Putamen (tissue), 1 donor: ENCODE results near the gene LRRC4.

Source experiments
- DNase-seq: peaks from one replicate; pipeline ENCODE4 v3.0.0-alpha.2; 2016; ENCODE audit warnings: low spot score

Gene LRRC4

DNA sequence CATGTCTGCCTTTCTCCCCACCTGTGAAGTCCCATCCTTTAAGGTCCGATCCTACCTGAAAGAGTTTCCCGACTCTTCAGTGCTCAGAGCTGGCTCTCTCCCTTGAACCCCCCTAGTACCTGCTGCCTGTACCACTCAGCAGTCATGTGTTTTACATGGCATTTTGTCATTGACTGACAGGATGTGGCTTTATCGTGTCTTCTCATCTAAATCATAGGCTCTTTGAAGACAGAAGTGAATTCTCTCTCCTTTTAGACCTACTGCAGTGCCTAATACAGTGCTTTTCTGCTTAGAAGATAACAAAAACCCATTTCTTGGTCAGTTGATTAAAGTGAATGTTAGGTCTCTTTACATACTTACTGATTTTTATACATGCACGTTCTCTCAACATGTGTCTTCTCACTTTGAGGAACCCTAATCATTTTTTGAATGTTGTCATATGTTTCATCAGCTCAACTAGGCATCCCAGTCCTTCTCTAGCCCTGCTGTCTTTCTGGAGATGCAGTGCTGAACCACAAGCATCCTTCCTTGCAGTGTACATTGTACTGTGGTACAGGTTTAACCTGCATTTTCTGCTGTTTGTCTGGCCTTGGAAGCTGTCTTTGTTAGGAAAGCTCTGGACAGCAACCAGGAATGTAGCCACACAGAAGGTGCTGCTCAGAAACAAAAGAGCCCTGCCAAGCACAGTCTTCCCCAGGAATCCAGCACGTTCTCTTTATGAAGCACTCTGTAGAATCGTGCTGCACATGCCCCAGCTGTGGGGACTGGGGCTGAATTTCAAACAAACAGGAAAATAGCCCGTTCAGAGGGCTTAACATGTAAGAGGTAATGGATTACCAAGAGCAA is 28.1 kb upstream of the LRRC4 start:
- no peak for DNase-seq

DNA sequence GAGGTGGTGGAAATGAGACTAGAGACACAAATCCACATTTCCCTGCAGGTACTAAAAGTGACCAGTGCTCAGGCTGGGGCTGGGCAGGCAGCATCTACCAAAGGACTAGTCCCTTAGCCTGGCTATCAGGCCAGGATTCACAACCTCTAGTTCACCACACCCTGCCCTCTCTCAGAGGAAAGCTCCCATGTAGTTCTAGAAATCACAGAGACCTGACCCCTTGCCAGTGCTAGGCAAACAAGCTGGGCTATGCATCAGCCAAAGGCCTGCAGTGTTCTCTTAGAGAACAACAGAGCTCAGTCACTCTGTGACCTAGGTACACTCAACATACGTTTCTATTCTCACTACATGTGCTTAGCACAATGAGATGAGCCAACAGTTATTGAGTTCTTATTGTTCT is 26.7 kb upstream of the LRRC4 start:
- DNase-seq = no peak

DNA sequence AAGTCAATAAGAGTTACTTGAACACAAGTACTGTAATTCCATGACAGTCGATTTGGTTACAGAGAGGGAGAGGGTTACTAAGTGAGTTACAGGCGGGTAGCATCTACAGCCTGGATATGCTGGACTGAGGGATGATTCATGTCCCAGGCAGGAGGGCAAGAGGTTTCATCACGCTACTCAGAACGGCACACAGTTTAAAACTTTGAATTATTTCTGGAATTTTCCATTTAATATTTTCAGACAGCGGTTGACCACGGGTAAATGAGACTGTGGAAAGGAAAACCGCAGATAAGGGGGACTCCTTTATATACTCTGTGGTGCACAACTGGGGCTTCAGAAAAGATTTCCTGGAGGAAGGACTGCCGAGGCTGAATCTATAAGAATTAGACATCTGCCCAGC is 25.7 kb upstream of the LRRC4 start:
- DNase-seq = no peak

DNA sequence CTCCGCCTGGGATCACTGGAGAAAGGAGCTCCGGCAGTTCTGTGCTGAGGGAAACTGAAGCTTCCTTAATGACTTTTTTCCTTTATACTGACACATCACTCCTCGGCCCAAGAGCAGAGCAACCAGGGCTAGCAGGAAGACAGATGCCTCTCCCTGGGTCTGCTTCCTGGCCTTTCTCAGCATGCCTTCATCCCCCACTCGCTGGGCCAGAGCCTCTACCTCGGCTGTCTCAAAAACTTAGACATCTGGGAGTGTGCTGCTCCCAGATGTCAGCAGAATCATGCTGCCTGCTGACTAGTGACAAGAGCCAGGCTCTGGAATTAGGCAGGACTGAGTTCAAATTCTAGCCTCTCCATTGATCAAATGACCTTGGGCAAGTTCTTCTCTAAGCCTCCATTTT is 24.4 kb upstream of the LRRC4 start:
- DNase-seq = no peak

DNA sequence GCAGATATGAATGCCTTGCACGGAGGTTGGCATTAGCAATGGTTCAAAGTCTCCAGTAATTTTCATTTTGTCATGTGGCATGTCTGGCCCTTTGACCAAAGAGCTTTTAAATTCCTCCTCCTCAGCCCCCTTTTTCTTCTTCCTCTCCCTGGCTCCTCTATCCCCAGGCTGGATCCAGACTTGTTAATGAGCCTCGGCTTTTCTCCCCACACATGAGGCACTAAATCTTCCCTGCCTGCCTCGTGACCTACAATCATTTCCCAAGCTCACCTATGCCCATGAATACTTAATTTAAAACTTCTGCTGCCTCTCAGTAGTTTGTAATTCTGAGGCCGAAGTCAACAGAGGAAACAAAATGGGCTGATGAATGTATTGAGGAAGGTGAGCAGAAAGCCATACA is 23.3 kb upstream of the LRRC4 start:
- DNase-seq = no peak

DNA sequence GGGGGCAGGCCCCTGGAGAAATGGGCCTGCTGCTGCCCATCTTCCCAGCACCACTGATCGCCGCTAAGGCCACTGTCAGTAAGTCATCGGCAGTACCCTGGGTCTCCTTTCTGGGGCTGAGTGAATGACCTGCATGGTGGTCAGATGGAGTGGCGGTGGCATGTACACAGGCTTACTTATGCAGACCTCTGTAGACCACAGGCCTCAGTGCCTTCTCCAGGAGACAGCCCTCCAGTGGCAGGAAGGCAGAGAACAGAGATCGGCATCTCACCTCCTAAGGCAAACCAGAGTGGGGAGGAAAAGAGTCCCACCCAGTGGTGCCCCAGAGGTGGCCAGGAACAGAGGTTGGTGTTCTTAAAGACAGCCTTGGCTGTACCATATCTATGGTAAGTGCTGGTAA is 22.8 kb upstream of the LRRC4 start:
- no peak for DNase-seq

DNA sequence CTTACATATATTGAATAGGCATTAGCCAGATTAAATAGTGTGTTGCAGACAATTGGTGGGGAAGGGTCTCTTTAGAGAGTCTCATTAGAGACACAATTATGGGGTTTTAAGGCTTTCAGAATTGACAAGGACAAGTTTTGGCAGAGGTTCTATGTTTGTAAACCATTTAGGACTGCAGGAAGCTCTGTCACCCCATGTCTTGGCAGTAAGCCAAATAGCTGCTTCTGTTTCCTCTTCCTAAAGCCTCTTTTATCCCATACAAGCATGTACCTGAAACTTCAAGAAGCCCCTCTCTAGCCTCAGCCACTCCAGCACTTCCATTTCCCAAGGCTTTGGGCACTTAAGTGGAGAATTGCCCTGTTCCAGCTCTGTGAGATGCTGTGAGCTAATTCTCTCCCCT is 21.8 kb upstream of the LRRC4 start:
- no peak for DNase-seq

DNA sequence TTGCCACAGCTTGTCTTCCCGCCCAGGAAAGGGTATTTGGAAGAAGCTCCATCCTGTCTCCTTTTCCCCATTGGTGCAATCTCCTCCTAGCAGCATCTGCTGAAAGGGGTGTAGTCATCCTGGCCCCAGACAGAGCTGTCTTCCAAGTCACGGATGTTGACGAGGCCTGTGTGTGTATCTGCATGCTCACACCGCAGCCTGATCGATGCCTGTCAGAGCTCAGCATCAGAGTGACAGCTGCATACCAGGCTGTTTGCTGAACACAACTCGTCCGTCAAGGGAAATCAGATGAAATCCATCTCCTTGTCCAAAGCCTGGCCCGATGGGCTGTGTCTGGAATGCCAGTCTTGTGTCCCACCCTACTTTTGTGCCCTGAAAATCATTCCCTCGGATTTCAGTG is 21.2 kb upstream of the LRRC4 start:
- DNase-seq = no peak

DNA sequence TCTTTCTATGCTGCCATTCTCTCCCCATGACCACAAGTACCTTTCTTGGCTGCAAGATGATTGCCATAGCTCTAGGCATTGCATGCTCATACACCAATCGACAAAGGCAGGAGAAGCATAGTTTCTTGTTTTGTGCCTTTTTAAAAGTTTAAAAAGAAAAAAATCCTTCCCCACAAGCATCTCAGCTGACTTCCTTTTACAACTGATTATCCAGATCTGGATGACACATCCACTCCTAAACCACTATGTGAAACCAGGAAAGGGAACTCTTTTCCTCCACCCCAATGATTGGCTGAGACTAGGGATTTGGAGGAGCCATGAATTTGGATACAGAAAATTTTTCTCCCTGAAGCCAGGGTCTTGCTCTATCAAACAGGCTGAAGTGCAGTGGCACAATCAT is 14.5 kb upstream of the LRRC4 start:
- DNase-seq = no peak

DNA sequence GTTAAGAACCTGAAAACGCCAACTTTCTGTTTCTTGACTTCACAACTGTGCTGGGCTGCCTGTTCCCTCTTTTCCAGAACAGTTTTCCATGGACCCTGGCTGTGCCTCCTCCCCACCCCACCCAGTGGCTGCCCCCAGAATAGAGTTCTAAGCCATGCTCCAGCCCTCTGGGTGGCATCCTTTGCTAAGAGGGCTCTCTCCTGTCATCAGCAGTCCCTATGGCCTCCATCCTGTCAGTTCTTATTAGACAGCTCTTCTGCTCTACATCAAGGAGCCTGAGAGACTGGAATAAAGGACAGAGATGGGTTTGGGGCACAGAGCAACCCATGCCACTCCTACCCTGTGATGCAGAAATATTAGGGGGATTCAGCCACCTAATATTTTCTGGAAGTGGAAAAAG is 13.9 kb upstream of the LRRC4 start:
- DNase-seq = no peak

DNA sequence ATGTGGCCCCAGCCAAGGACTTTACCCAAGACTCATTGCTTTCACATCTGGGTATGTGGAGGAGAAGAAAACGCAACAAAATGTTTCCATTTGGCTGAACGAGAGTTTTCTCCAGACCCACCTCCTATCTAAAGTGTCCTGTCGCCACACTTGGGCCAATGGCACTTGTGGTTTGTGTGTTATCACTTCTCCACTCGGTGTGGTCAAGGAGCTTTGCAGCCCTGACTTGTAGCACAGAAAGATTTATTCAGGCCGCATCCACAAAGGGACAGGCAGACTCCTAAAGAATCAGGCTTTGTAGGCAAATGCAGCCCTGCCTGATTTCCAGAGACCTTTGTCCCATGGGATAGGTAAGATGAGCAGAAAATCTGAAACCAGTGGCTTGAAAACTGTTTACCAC is 12.8 kb upstream of the LRRC4 start:
- no peak for DNase-seq

DNA sequence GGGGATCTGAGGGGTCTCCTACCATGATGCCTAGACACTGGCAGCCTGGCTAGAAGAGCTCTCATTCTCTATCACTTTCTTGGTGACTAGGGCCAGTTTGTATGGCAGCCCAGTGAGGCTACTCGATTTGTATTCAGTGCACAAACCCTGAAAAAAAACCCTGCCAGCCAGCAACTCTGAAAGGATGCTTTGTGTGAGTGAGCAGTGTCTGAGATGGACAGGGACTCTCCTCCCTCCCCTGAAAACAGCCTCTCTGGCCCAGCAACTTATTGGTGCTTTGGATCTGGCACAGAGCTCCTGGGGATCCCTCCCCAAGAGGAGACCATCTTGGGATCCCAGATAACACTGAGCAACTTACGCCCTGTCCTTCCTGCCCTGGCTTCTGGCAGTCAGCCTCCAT is 10.8 kb upstream of the LRRC4 start:
- peak; percentile 95 for DNase-seq

DNA sequence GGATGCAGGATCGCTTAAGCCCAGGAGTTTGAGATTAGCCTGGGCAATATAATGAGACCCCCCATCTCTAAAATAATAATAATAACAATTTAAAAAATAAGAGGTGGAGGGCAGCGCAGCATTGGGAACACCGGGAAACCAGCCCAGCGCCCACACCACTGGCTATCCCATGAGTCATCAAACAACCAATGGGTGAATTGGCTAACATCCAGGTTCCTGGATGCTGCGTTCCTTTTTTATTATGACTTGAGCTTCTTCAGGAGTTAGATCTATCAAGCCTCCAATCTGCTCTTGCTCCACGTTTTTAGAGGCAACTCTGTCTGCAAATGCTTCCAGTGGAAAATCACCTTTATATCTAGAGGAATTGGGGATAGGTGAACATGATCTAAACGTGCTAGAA is 10.0 kb upstream of the LRRC4 start:
- DNase-seq = no peak

DNA sequence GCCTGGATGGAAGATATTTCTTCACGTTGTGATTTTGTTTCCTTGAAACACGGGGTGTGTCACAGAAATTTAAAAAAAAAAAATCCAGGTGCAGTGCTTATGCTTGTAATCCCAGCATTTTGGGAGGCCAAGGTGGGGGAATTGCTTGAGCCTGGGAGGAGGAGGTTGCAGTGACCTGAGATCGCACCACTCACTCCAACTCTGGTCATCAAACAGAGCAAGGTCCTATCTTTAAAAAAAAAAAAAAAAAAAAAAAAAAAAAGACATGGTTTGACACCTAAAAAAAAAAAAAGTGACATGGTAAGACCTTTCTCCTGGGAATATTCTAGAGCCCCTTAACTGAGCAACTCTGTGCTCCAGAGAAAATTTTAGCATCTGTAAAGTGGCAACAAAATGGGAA is 9.0 kb upstream of the LRRC4 start:
- DNase-seq = no peak

DNA sequence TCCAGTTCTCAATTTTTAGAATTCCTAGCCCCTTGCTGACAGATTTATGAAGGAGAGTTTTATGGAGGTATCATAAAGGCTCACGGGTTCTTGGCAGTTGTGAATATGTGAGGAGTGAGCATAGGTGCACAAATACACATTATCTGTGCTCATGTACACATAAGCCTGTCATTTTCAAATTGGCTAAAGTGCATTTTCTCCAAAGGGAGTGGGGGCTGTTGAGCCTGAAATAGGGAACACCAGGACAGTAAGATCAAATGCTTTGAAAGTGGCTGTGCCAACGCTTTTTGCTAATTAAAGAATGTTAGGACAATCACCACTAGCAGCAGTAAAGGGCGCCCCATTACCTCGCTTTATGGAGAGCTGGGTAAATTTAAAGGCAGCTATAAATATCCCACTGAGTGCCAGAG is 8.3 kb upstream of the LRRC4 start:
- no peak for DNase-seq

DNA sequence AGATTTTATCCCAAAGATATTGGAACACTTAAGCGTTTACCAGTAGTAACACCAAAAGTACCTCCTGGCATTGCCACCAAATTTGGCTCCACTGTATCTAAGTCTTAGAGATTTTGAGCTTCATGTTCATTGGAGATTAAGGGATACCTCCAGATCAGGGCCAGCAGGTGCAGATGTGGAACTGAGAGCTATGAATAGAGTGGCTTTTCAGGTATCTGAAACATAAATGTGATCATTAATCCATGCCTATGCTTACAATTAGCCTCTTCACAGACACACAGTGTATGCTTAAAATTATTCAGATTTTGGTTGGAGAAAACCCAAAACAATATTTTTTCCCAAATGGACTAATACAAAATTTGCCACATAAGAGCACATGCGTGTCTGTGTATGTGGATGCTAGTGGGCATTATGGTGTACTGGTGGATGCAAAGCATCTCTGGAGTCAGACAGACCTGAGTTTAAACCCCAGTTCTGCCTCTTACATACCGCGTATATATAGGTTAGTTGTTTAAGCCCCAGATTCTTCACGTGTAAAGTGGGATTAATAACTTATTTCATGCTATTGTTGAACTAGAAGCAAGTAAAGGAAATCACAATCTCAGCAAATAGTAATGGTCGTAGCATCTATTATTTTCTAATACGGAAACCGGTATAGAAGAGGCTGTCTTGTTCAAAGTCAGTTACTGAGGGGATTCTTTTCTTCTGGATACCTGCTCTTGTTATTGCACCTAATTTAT is 6.8 kb upstream of the LRRC4 start:
- DNase-seq = no peak

DNA sequence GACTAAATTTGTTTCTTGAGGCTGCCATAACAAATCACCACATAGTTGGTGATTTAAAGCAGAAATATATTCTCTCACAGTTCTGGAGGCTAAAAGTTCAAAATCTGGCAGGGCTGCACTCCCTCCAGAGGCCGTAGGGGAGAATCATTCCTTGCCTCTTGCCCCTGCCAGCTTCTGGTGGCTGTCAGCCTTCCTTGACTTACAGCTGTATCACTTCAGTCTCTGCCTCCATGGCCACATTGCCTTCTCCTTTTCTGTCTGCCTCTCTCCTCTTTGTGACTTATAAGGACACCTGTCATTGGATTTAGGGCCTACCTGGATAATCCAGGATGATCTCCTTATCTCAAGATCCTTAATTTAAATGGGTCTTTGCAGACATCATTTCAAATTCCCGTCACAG is 5.8 kb upstream of the LRRC4 start:
- DNase-seq = no peak

DNA sequence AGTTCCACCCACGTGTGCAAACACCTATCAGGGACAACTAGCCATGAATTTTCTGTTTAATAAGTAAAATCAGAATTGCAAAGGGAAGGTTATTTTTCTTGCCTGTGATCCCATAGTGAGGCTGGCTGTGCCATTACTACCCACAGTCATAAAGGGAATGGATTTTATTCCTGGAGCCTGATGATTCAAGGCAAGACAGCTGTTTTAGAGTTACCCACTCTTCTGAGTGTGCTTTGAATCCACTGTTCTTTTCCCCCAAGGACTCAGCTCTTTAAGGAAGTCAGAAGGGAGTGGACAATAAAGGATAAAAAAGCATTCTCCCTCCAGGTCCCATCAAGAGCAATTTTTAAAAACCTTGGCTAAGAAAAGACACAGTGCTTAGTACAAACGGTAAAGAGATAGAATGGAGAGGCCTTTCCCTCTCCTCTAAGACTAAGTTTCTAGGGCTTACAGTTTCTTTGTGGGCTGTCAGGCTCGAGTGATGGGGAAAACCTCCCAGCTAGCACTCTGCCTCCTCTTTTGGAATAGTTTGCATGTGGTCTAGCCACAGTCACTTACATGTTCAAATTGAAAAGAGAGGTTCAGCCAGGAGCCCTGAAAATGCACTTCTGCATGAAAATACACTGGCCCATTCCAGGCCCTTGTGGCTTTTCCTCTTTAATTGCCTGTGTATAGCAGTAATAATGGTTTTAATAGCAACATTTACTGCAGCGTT is 5.1 kb upstream of the LRRC4 start:
- DNase-seq = no peak

DNA sequence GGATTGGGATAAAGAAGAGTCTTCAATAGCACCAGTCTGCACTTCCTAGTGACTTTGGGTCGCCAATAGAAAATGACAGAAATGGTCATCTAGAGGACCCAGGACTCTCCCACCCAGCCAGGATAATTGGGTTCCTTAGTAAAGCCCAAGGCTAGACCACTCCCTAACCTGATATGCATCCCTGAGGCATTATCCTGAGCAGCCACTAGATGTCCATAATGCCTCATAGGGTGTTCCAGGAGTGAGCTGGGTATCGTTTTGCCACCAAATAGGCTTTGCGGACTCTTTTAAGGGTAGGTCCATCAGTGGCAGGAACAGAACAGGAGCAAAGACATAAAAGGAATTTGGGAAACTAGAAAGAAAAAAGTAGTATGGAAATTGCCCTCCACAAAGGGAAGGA is 4.5 kb upstream of the LRRC4 start:
- DNase-seq = no peak

DNA sequence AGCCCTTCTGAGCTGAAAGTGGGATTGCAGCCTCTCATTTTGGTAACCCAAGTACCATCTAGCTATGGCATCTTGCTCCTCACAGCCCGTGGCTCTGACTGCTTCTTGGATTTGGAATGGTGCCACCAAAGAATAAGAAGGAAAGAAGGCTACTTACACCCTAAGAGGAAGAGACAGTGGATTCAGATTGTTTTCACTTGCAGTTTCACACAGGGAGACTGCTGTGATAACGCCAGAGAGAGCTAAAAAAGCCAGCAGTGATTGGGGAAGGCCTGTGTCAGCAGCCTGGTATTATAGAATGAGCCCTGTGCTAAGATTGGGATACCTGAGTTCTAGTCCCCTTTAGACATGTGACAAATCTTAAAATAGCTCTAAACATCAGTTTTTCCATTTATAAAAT is 3.6 kb upstream of the LRRC4 start:
- DNase-seq = no peak

DNA sequence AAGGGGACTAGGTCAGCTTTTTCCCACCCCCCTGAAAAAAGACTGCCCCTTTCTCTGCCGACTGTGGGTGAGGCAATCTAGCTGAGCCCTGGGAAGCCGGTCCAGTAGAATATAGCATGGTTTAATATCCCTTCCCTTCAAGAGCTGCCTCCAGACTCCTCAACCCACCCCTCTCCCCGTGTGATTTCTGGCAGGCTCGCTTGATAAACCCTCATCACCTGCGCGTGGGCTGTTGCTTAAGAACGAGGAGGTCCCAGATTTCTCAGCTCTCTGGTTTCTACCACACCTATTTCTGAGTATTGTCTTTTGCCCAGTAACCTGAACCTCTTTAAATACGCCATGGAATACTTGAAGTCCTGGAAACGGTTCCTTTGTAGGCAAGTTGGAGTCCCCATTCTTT is 2.0 kb upstream of the LRRC4 start:
- peak; percentile 63 for DNase-seq

DNA sequence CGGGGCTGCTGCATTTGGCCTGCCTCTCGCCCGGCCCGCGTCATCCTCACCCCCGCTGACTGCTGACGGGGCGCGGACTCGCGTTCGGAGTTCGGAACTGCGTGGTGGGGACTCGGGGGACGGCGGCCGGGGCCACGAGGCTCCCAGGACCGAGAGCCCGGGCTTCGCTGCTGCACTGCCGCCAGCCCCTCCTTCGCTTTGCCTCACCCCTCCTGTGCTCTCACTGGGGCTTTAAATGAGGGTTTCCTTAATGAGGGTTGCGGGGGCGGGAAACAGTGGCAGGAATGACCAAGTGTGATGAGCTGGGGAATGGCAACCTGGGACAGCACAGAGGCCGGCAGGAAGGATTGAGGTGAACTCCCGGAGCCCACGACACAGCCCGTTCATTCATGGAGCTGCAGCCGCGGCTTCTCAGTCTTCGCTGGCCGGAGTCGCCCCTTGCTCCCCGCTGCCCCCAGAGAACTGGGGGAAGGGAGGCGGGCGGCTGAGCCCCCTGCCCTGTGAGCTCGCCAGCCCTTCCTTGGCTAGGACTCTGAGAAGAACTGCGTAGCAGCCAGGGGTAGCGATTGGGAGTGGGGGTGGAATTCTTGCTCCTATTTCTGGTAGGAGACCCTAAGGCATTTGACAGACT is 1.5 kb upstream of the LRRC4 start:
- no peak for DNase-seq
